GM15510 (cell line): ENCODE data around the gene GRK5.

Source experiments
- POLR2A ChIP-seq: IDR thresholded peaks from 3 replicates; pipeline ENCODE4 v1.6.1; 2011; ENCODE audit warnings: borderline replicate concordance; ENCODE audit not compliant: insufficient read length; ENCODE audit errors: extremely low read depth

GRK5 gene

GRCh38 chr10:119250641-119251314 lies 43.4 kb downstream of the GRK5 start:
- TF ChIP-seq POLR2A = no peak

- no peak for TF ChIP-seq POLR2A
Measured at GRCh38 chr10:119251315-119251708, 43.9 kb downstream of the GRK5 start.

- TF ChIP-seq POLR2A = no peak
Measured at GRCh38 chr10:119252051-119252465, 44.7 kb downstream of the GRK5 start.

GRCh38 chr10:119252470-119253151 lies 45.2 kb downstream of the GRK5 start:
- TF ChIP-seq POLR2A = no peak

GRCh38 chr10:119253433-119254174 lies 46.2 kb downstream of the GRK5 start:
- TF ChIP-seq POLR2A = no peak

GRCh38 chr10:119254335-119254734 lies 47.0 kb downstream of the GRK5 start:
- TF ChIP-seq POLR2A = no peak

- no peak for TF ChIP-seq POLR2A
Measured at GRCh38 chr10:119256030-119256429, 48.7 kb downstream of the GRK5 start.

GRCh38 chr10:119256897-119257296 lies 49.5 kb downstream of the GRK5 start:
- no peak for TF ChIP-seq POLR2A

- no peak for TF ChIP-seq POLR2A
Measured at GRCh38 chr10:119257899-119258419, 50.6 kb downstream of the GRK5 start.

- no peak for TF ChIP-seq POLR2A
Measured at GRCh38 chr10:119259345-119259744, 52.0 kb downstream of the GRK5 start.

- no peak for TF ChIP-seq POLR2A
Measured at GRCh38 chr10:119263951-119264617, 56.7 kb downstream of the GRK5 start.

- no peak for TF ChIP-seq POLR2A
Measured at GRCh38 chr10:119265691-119266090, 58.3 kb downstream of the GRK5 start.

GRCh38 chr10:119267384-119267783 lies 60.0 kb downstream of the GRK5 start:
- no peak for TF ChIP-seq POLR2A

GRCh38 chr10:119268428-119268827 lies 61.1 kb downstream of the GRK5 start:
- TF ChIP-seq POLR2A = no peak
